Testis (tissue), 3 donors: ENCODE measurements around the gene ST3GAL5. TPM values are rescaled to one million over a fixed set of nuclear protein-coding genes. Genes with fewer than 3 reads are reported as not detected.

ENCODE experiments used
- polyA plus RNA-seq: library from polyadenylated mRNA; stranded (reverse); fragments of 350-450 nt; fragmentation: Illumina TruSeq; extraction: RNeasy Lipid Tissue Mini Kit (QIAGEN cat#74804); gene quantifications from one replicate; pipeline ENCODE4 v1.2.3, GENCODE V29; 2014; ENCODE audit warnings: low read depth, low replicate concordance; ENCODE audit not compliant: insufficient read depth
- small RNA-seq, 2 donors: library from RNA; depleted of rRNA; stranded (forward); fragments of <200 nt; gene quantifications; one replicate each; pipeline ENCODE3, GENCODE V24; 2016
- total RNA-seq, 2 donors: library from RNA; depleted of rRNA; stranded (reverse); fragments of >200 nt; gene quantifications; one replicate each; pipeline ENCODE4 v1.2.3, GENCODE V29; 2016

ST3GAL5 gene
- total and polyA plus RNA-seq, 3 donors from 2014 or later: 38.3 to 60.0 (median 48.2) TPM

Small RNAs within 50 kb of the gene (small RNA-seq; reads per million reads assigned to genes)
- 0 reads per million in 2 donors for gene RN7SKP83

Other genes starting within 250 kb of the ST3GAL5 start
- gene SFTPB, start 220.8 kb downstream of the ST3GAL5 start, total RNA-seq: under 1 TPM in 1 of 2 donors, not detected in 1; 0.25 TPM
- gene SFTPB, start 220.8 kb downstream of the ST3GAL5 start, polyA plus RNA-seq: 0.36 TPM
- gene GNLY, start 194.6 kb downstream of the ST3GAL5 start, total RNA-seq: 1 to 10 TPM in 1 of 2 donors, under 1 TPM in 1; 0.43 to 2.6 TPM
- 2.2 TPM for gene GNLY, start 194.6 kb downstream of the ST3GAL5 start, polyA plus RNA-seq
- gene ATOH8, start 135.0 kb downstream of the ST3GAL5 start, total RNA-seq: 10 to 100 TPM; 14.2 to 16.8 TPM
- gene ATOH8, start 135.0 kb downstream of the ST3GAL5 start, polyA plus RNA-seq: 13.5 TPM
- 10 to 100 TPM; 28.1 to 28.7 TPM for gene POLR1A, start 216.9 kb upstream of the ST3GAL5 start, total RNA-seq
- gene POLR1A, start 216.9 kb upstream of the ST3GAL5 start, polyA plus RNA-seq: 20.0 TPM
- gene PTCD3, start 217.2 kb upstream of the ST3GAL5 start, total RNA-seq: 100 to 1,000 TPM; 167 to 213 TPM
- 120 TPM for gene PTCD3, start 217.2 kb upstream of the ST3GAL5 start, polyA plus RNA-seq